ENCODE results near the gene HIVEP3.

- no peak for TF ChIP-seq ZNF670 (tag by site-specific recombination; IDR thresholded peaks at IDR 0.05; ENCODE audit: low read depth)
- TF ChIP-seq CTCF (tag by site-specific recombination; IDR thresholded peaks at IDR 0.05), result no peak
Measured at GRCh38 chr1:41581216-41582003, 337.3 kb downstream of the HIVEP3 start.

Measured in HEK293 (cell line).